Heart right ventricle (tissue), 16 donors: ENCODE measurements around the gene JAKMIP1. TPM values are rescaled to one million over a fixed set of nuclear protein-coding genes. Genes with fewer than 3 reads are reported as not detected.

Experiments used
- ATAC-seq, 8 donors: fragments of 200-7000 bp; cut with Tn5 transposase; one replicate each; pipeline ENCODE4 v1.9.1; 2020; ENCODE audit warnings: mild to moderate bottlenecking in 8 of 8, moderate library complexity in 8 of 8, moderate number of reproducible peaks in 1 of 8
- DNase-seq, 2 donors: peaks; one replicate each; pipeline ENCODE4 v3.0.0-alpha.2; 2020
- H3K27ac ChIP-seq, 10 donors: fragments of 200-600 bp; sonication (generic) in 2 of 10; one replicate each; pipeline versions ENCODE4 v1.5.0 to v1.8.0; 2020 to 2022; ENCODE audit warnings: mild to moderate bottlenecking in 3 of 10
- H3K27me3 ChIP-seq, 7 donors: fragments of 200-600 bp; one replicate each; pipeline ENCODE4 v1.8.0; 2021 to 2022; ENCODE audit warnings: mild to moderate bottlenecking in 2 of 7
- H3K36me3 ChIP-seq, 9 donors: fragments of 200-600 bp; sonication (generic) in 1 of 9; one replicate each; pipeline versions ENCODE4 v1.5.0 to v1.8.0; 2020 to 2022; ENCODE audit warnings: mild to moderate bottlenecking in 2 of 9
- H3K4me1 ChIP-seq, 9 donors: fragments of 200-600 bp; sonication (generic) in 1 of 9; one replicate each; pipeline versions ENCODE4 v1.5.0 to v1.8.0; 2020 to 2022; ENCODE audit warnings: mild to moderate bottlenecking in 4 of 9
- H3K4me3 ChIP-seq, 10 donors: fragments of 200-600 bp; sonication (generic) in 2 of 10; one replicate each; pipeline versions ENCODE4 v1.5.0 to v1.8.0; 2020 to 2022; ENCODE audit warnings: mild to moderate bottlenecking in 7 of 10, moderate library complexity in 2 of 10
- H3K9me3 ChIP-seq, 11 donors: fragments of 200-600 bp in 10 of 11; sonication (generic) in 2 of 11; one replicate each; pipeline versions ENCODE4 v1.5.0 to v1.8.0; 2013 to 2022; ENCODE audit warnings: mild to moderate bottlenecking in 2 of 11, control low read depth in 1 of 11, moderate library complexity in 1 of 11
- WGBS, 2 donors: extraction: QIAGEN DNeasy Blood & Tissue Kit; methylation state at CpG; one replicate each; pipeline ENCODE4 v1.1.7; 2013; ENCODE audit warnings: inconsistent platforms in 1 of 2; 5-methylcytosine and 5-hydroxymethylcytosine counted together
- intact Hi-C, 10 donors: fragments of 100-400 bp; cut with DNase I; formaldehyde crosslinking; loops; one replicate each; pipeline versions ENCODE4 v1.11.1 to v1.14.2; 2022
- polyA plus RNA-seq, 2 donors: library from polyadenylated mRNA; stranded (reverse); fragments of 200-250 nt; gene quantifications; one replicate each; pipeline ENCODE4 v1.2.3, GENCODE V29; 2013
- total RNA-seq, 10 donors: library from RNA; stranded (reverse); fragmentation: NEBNext Ultra II Directional in 3 of 10; extraction: Animal tissue kit (Norgen Biotek cat#: 25700) in 3 of 10; gene quantifications; one replicate each; pipeline versions ENCODE4 v1.2.1 to v1.2.4, GENCODE V29; 2021 to 2023
- TF ChIP-seq, protein P1 (sequence below), 9 donors: fragments of 200-600 bp; sonication (generic) in 2 of 9; IDR thresholded peaks; one replicate each; pipeline versions ENCODE4 v1.5.0 to v1.8.0; 2021 to 2022; ENCODE audit warnings: antibody characterized with exemption in 9 of 9, mild to moderate bottlenecking in 5 of 9, moderate library complexity in 1 of 9
- donor health status: Arrhythmogenic right ventricular cardiomyopathy.
- donor health status: ischemic (EF 13 %, LVEDD 7.1; RV severe dilation, severe dysfunction).
- donor health status: healthy with polysubstance abuse.
- donor health status: DM: no; HTN: yes; CAD: no.
- donor health status: DM: no; HTN: no; CAD: no.
- donor health status: ischemic (EF 25% LVEDD 6.9; RV normal size, moderate dysfunction).
- donor health status: ischemic (EF 25% LVEDD 5.7; RV mildly dilated, moderate dysfunction).
- donor health status: healthy.
- donor health status: DM: yes; HTN: yes; CAD: no.
- donor health status: Ischemic cardiomyopathy.
- donor health status: ischemic (EF 35%, LVEDD 5.7; RV mildly dilated, moderate dysfunction).
- donor health status: nonischemic (EF 11% LVEDD 7.7; RV severe dilation, severe dysfunction).
- donor health status: DM: yes; HTN: yes; CAD: no.
- donor health status: PGD.
- donor health status: ischemic (EF 29% LVEDD 5.4; RV normal size, mild dysfunction).
- donor health status: nonischemic (EF 23%, LVEDD 6.1; RV moderate dilation, normal function).

JAKMIP1 gene
- total and polyA plus RNA-seq, 12 donors: 0.04 to 0.76 (median 0.14) TPM; not detected in 8

DNA sequence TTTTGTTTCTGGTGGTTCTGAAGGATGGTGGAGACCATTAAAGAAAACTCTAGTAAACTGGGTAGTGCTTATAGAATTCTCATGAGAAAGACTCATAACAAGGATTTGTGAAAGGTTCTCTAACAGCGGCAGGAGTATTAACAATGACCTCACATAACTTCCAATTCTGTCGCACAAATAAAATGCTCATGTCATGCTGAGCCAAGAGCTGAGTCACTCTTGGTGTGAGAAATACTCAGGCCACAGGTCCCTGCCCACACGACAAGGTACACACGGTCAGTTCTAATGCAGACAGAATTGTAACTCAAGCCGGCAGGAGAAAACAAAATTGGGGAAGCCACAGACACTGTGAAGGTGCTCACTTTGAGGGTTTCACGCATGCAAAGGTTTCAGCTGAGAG, 147.7 kb downstream of the JAKMIP1 start:
- Histone ChIP-seq H3K36me3 (no peaks in the 10 kb centered on the region), H3K4me3 (no peak overlapping the region), H3K27me3 (peaks cover 0 to 17% (median 9%) of the 10 kb centered on the region in 7 donors), H3K27ac (no peak overlapping the region), H3K9me3 (peaks cover 0 to 13% (median 3%) of the 10 kb centered on the region in 11 donors), H3K4me1 (no peaks in the 10 kb centered on the region)
- intact Hi-C loops: no loop called here
- TF ChIP-seq, protein P1, sequence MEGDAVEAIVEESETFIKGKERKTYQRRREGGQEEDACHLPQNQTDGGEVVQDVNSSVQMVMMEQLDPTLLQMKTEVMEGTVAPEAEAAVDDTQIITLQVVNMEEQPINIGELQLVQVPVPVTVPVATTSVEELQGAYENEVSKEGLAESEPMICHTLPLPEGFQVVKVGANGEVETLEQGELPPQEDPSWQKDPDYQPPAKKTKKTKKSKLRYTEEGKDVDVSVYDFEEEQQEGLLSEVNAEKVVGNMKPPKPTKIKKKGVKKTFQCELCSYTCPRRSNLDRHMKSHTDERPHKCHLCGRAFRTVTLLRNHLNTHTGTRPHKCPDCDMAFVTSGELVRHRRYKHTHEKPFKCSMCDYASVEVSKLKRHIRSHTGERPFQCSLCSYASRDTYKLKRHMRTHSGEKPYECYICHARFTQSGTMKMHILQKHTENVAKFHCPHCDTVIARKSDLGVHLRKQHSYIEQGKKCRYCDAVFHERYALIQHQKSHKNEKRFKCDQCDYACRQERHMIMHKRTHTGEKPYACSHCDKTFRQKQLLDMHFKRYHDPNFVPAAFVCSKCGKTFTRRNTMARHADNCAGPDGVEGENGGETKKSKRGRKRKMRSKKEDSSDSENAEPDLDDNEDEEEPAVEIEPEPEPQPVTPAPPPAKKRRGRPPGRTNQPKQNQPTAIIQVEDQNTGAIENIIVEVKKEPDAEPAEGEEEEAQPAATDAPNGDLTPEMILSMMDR (IDR thresholded peaks at IDR 0.05): no peak
- 80% methylated on average over 6 of the region's 6 CpGs for WGBS, 2 donors
- DNase-seq (no peak), ATAC-seq (no peak)

DNA sequence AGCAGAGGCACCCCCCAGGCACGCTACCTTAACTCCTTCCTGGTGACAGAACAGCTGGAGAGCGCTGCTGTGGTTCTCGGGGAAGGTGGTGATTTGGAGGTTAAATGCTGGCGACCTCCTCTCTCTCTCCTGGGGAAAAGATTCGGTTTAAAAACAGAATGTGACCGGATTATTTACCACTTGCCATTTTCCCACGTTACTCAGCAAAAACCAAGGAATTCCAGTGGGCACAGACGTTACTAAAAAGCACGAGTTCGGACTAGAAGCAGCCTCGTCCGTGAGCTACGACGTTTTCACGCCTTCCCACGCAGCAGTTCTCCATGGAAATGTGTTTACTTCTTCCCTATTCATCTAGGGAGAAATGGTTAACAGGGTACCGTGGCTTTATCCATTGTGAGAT, 149.8 kb downstream of the JAKMIP1 start:
- intact Hi-C loops: no loop called here
- no peak overlapping the region for H3K27ac ChIP-seq
- TF ChIP-seq, protein P1 (IDR thresholded peaks at IDR 0.05): no peak
- DNase-seq (no peak), ATAC-seq (no peak)
- 61 to 65% methylated on average over 17 of the region's 17 CpGs for WGBS, 2 donors
- H3K36me3 ChIP-seq: no peaks in the 10 kb centered on the region
- H3K4me1 ChIP-seq: no peaks in the 10 kb centered on the region
- H3K9me3 ChIP-seq: no peaks in the 10 kb centered on the region
- peaks cover 0 to 27% (median 15%) of the 10 kb centered on the region in 7 donors for H3K27me3 ChIP-seq
- no peak overlapping the region for H3K4me3 ChIP-seq

DNA sequence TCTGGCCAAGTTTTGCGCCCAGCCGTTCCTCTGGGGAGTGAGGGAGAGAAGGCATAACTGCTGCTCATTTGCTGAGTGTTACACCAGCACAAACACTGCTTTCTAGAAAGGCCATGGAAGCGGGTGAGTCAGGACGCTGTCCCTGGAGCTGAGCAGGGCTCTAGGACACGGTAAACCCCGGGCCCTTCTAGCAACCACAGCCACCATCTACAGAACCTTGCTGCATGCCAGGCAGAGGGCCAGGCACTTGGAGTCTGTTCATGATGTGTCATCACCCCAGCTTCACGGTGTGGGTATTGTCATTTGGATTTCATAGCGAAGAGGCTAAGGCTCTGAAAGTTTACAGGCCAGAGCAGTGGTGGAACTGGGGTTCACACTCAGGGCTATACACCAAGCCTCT, 150.4 kb downstream of the JAKMIP1 start:
- H3K27ac ChIP-seq: no peak overlapping the region
- H3K9me3 ChIP-seq: no peaks in the 10 kb centered on the region
- 66 to 78% methylated on average over 8 of the region's 8 CpGs for WGBS, 2 donors
- ATAC-seq (peak in 2 of 8 donors; percentile 67 to 82), DNase-seq (no peak)
- H3K27me3 ChIP-seq: peaks cover 0 to 33% (median 21%) of the 10 kb centered on the region in 7 donors
- H3K4me1 ChIP-seq: no peaks in the 10 kb centered on the region
- H3K4me3 ChIP-seq: no peak overlapping the region
- no peaks in the 10 kb centered on the region for H3K36me3 ChIP-seq
- intact Hi-C loops: no loop called here
- TF ChIP-seq, protein P1 (IDR thresholded peaks at IDR 0.05): no peak

DNA sequence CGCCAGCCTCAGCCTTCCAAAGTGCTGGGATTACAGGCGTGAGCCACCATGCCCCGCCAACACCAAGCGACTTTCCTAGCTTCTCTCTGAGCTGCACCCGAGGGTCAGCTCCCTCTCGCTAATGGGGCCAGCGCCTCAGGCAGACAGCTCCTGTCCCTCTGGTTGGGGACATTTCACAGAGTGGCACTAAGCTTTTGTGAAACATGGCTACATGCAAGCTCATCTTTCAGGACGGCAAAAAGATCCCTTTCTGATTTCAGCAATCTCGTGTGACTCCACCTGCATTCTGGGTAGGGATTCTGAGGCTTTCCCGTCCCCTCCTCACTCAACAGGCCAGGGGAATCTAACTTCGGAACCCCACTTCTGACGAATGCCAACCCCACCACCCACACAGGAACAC, 151.1 kb downstream of the JAKMIP1 start:
- no peak for ATAC-seq
- no peaks in the 10 kb centered on the region for H3K4me1 ChIP-seq
- WGBS, 2 donors: 90 to 91% methylated on average over 12 of the region's 12 CpGs
- TF ChIP-seq, protein P1 (IDR thresholded peaks at IDR 0.05): no peak
- H3K9me3 ChIP-seq: no peaks in the 10 kb centered on the region
- DNase-seq: no peak
- no peak overlapping the region for H3K27ac ChIP-seq
- H3K4me3 ChIP-seq: no peak overlapping the region
- H3K27me3 ChIP-seq: peaks cover 0 to 39% (median 26%) of the 10 kb centered on the region in 7 donors
- intact Hi-C loops: no loop called here
- no peaks in the 10 kb centered on the region for H3K36me3 ChIP-seq
